Hematopoietic multipotent progenitor cell treated with erythropoietin and hydrocortisone succinate and interleukin-3 and kit ligand, for 17 days (in vitro differentiated cells): ENCODE results near the gene STK35.

ENCODE experiments used
- DNase-seq: peaks from one replicate; pipeline ENCODE4 v3.0.0-alpha.2; 2015; ENCODE audit warnings: low spot score

STK35 gene

DNA sequence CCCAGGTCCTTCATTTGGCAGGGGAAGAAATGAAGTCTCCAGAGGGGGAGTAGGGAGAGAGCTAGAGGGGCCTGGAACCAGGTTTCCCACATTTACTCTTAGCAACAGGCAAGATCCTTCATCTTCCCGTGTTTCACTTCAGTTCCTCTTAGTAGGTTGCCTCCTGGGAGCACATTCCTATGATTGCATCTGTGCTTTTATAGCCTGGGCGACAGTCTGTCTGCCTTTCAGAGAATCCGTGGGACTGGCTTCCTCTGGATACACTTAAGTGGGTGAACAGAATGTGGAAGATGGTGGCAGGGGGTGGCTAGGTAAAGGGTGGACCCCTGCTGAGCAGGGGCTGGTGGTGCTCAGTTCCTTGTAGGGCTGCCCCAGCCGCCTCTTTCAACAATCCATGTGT lies 33.4 kb downstream of the STK35 start:
- DNase-seq, result no peak

DNA sequence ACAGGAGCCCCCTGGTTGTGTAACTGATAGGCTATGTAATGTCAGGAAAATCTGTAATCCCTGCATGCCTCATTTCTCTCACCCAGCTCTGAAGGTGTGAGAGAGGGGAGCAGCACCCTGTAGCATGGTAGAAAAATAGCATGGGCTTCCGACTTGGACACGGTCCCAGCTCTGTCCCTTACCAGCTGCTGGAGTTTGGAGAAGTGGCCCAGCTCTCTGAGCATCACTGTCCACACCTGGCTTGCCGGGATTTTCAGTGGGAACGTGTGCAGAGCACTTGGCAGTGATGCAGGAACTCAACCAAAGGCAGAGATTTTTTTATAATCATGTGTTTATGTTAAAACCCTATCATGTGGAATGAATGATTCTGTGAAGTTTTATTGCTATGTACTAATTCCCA lies 34.6 kb downstream of the STK35 start:
- no peak for DNase-seq

GRCh38 chr20:2137552-2138201 lies 36.0 kb downstream of the STK35 start:
- no peak for DNase-seq

GRCh38 chr20:2138396-2138795 lies 36.8 kb downstream of the STK35 start:
- DNase-seq, result no peak

GRCh38 chr20:2139250-2139649 lies 37.6 kb downstream of the STK35 start:
- no peak for DNase-seq

DNA sequence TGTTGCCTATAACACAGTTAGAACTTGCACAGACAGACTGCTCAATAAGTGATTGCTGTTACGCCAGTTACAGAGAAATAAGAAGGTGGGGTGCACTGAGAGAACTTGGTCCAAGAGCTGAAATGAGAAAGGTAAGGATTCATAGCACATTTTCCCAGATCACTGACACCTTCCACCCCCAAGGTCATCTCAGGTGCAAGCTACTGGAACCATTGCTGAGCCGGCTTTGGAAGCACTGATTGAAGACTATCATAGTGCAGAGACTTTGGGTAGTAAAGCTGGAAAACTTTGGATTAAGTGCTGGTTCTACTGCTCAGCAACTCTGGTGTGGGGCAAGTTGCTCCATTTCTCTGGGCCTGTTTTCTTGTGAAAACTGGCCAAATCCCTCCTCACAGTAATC lies 38.1 kb downstream of the STK35 start:
- no peak for DNase-seq

DNA sequence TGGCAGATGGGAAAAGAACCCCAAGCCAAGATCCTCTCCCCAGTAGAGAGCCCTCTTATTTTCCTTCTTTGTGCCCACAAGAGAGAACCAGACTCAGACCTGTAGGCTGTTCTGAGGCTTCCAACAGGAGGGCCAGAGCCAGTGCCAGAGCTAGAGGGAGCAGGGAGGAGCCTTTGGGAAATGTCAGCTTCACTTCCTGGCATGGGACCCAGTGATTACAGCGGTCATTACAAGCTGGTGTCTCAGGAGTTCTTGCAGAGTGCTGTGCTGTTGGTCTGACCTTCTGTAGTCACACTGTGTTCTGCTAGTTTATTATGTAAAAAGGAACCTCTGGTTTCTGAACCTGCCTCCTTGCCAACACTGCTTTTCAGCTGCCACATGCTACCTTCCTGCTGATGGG lies 38.9 kb downstream of the STK35 start:
- DNase-seq, result no peak

- DNase-seq, result no peak
These were observed 40.3 kb downstream of the STK35 start for GRCh38 chr20:2141600-2142575.

DNA sequence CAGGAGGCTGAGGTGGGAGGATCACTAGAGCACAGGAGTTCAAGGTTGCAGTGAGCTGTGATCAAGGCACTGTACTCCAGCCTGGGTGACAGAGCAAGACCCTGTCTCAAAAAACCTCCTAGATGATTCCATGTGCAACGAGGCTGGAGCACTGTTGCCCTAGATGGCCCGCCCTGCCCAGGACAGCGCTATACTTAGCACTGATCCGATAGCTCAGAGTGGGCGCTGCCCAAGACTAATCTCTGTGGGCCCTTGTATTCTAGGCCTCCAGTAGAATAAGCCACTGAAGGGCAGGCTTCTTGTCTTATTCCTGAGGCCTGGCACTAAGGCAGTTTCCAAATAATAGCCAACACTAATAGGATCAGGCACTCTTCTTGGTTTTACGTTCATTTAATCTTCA lies 41.0 kb downstream of the STK35 start:
- no peak for DNase-seq

DNA sequence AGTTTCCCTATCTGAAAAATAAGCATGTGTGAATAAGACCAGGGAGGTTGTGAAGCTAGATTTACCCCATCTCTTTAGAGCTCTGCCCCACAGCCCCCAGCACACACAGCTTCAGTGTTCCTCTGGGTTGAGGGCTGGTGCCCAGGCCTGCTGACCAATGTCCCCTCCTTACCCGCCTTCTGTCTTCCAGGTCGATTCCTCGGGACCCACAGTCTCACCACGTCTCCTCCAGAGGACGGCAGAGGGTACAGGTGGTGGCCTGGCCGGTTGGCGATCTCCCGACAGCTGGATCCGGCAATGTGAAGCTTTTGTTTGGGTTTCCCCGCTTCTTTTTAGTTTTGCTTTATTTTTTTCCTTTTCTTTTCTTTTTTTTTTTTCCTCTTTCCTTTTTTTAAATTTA lies 42.0 kb downstream of the STK35 start:
- no peak for DNase-seq

- DNase-seq, result no peak
These were observed 43.2 kb downstream of the STK35 start for GRCh38 chr20:2144850-2145249.

DNA sequence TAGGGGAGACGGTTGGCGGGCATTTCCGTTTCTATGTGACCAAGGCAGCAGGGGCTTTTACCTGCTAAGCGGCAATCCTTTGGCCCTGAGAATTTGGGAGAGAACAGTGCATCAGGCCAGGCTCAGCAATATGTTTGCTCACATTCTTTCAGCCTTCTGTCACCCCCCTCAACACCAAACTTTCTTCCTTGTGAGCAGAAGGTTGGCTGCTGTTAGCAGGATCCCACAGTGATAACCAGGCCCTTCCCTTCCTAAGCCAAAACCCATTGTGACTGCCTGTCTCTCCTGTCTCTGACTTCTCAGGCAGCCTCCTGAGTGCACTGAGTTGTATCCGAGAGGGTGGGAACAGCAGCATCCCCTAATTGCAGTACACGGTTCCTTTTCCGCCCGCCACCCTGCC lies 43.7 kb downstream of the STK35 start:
- no peak for DNase-seq

DNA sequence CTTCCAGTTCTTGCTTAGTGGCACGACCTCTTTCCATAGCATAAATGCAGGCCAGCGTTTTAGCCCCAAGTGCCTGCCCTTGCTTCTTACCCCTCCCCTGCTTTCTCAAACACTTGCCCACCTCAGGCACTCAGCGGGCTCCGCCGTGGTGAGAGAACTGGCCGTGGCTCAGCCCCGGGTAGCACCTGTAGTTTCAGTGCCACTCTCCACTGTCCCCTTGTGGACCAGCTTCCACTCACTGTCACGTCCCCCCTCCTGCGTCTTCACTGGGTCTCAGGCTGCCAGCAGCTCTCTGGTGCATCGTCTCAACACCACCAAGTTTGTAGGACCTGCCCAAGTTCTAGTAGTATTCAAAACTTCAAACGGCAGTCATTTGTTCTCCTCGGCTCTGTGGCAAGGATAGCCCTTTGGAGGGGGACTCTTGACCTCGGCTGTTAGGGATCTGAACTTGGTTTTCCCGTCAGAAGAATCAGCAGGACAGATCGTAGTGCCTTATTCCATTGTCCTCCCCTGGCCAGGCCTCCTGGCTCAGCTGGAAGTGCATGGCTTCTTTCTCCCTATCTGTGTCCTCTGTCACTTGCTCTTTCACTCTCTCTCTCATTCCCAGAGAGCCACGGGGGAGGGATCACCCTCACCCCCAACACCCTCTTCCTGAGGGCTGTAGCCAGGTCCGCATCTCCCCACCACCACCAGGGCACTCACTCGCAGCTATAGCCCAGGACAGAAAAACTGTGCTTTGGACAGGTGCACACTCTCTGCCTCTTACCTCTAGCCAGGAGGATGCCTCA lies 44.6 kb downstream of the STK35 start:
- DNase-seq, result no peak

DNA sequence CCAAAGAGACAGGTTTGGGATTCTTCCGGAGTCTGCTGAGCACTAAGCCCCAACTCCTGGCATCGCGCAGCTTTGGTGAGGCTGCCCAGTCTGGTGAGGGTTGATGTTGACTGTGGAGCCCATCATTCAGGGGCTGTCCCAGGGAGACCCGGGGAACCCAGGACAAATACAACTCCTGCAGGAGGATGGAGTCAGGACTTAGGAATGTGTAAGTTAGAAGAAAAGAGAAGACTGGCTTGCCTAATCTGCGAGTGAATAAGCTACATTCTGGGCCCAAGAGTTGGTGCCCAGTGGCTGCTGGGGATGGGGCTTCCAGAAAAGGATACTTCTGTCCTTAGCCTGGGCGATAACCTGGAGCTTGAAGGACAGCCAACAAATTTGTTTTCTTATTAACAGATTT lies 47.9 kb downstream of the STK35 start:
- DNase-seq, result no peak

GRCh38 chr20:2150660-2151059 lies 49.0 kb downstream of the STK35 start:
- no peak for DNase-seq

GRCh38 chr20:2151858-2152281 lies 50.2 kb downstream of the STK35 start:
- DNase-seq, result no peak

DNA sequence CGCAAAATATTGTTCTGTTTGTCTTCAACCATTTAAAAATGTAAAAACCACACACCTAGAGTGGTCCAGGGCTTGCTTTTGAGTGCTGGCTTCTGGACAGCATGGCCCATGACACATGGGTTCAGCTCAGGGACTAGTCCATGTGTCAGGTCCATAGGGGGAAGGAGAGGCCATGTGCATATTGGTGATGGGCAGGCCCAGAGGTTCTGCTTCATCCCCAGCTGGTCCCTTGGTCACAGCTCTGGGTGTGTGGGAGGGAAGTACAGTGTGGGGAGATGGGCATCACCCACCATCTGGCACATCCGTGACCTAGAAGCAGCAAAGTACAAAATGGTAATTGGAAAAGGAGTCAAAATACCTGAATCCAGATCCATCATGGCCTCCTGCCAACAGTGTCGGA lies 50.7 kb downstream of the STK35 start:
- DNase-seq, result no peak

DNA sequence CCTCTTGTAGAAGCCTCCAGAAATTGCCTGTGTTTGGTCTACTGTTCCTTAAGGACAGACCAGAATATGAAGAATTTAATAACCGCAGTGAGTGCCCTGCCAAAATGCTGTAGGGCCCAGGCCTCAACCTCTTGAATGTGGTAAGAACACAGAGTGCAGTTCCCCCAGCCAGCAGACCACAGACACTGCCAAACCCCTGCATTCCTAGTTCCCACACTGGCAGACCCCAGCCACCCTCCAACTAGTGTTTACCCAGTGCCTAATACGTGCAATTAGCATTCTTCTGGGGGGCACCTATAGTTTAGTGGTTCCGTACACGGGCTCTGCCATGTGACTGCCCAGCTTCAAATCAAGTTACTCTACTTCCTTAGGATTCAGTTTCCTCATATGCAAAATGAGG lies 51.7 kb downstream of the STK35 start:
- DNase-seq, result no peak

GRCh38 chr20:2156224-2156623 lies 54.6 kb downstream of the STK35 start:
- no peak for DNase-seq

DNA sequence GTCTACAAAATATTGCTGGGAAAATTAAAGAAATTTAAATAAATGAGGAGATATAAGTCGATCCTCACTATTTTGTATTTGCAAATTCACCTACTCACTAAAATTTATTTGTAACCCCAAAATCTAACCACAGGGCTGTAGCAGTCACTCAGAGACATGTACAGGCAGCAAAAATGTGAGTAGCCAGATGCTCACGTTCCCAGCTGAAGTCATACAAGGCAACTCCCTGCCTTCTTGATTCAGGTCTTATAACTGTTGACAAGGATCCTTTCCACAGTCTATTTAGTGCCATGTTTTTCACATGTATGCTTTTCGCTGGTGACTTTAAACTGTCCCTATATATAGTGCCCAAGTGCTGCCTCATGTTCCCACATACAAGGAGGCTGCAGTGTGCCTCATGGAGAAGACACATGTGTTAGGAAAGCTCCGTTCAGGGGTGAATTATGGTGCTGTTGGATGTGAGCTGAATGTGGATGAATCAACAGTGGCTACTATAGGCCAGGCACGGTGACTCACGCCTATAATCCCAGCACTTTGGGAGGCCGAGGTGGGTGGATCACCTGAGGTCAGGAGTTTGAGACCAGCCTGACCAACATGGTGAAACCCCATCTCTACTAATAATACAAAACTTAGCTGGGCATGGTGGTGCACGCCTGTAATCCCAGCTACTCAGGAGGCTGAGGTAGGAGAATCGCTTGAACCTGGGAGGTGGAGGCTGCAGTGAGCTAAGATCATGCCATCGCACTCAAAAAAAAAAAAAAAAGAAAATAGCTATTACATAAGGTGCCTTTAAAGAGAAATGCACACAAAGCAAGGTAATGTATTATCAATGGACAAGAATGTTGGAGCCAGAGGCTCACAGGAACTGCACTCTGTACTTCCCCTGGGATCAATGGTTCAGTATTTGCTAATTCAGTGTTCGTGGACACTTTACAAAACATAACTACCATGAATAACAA lies 55.3 kb downstream of the STK35 start:
- DNase-seq, result no peak

DNA sequence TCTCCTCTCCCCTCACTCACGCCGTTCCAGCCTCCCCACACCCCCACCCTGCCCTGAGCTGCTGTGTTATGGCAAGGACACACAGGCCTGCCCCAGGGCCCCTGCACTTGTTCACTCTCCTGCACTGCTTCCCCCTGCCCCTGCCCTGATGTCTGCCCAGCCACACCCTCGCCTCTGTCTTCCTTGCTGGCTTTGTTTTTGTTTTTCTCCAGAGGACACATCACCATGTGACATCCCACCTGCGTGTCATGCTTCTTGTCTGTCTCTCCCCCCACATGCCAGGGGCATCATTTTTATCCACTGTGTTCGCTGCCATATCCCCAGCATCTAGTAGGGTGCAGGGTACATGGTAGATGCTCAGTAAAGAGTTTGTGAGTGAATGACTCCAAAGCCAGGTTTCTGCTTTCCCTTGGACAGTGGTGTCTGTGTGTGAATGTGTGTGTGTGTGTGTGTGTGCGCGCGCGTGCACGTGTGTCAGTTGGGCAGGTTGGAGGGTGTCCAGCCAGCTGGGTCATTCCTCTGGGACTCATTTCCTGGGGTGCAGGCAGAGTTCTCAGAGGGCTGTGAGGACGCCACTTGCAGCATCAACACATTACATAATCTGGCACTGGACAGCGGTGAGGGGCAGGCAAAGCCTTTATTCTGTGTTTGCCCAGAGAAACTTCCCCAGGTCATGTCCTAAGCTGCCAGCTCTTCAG lies 60.6 kb downstream of the STK35 start:
- no peak for DNase-seq
